GM23338 (cell line): ENCODE measurements around the gene EPHA6. TPM values are rescaled to one million over a fixed set of nuclear protein-coding genes. Genes with fewer than 3 reads are reported as not detected.

Experiments used
- ATAC-seq: fragments of 200-7000 bp; cut with Tn5 transposase; 3 replicates; pipeline ENCODE4 v1.9.1; 2020
- DNase-seq: peaks from one replicate; pipeline ENCODE4 v3.0.0-alpha.2; 2015; ENCODE audit warnings: low spot score
- H2AFZ ChIP-seq: fragments of 200-600 bp; sonication (generic); 2 replicates; pipeline ENCODE4 v1.8.0; 2016; ENCODE audit warnings: antibody characterized with exemption, mild to moderate bottlenecking, moderate library complexity
- H3F3A ChIP-seq: fragments of 200-600 bp; sonication (generic); replicated peaks from 2 replicates; pipeline ENCODE4 v1.8.0; 2017; ENCODE audit warnings: antibody characterized with exemption, mixed run types, low read depth
- H3K27ac ChIP-seq: fragments of 200-600 bp; sonication (generic); 2 replicates; pipeline ENCODE4 v1.6.1; 2016; ENCODE audit warnings: low read depth
- H3K27me3 ChIP-seq: fragments of 200-600 bp; sonication (generic); 2 replicates; pipeline ENCODE4 v1.8.0; 2016; ENCODE audit warnings: mild to moderate bottlenecking, mixed run types, moderate library complexity; ENCODE audit not compliant: insufficient read depth
- H3K36me3 ChIP-seq: fragments of 200-600 bp; sonication (generic); 2 replicates; pipeline ENCODE4 v1.8.0; 2016; ENCODE audit warnings: mild to moderate bottlenecking; ENCODE audit not compliant: insufficient read depth
- H3K4me1 ChIP-seq: fragments of 200-600 bp; sonication (generic); 2 replicates; pipeline ENCODE4 v1.8.0; 2016; ENCODE audit warnings: mild to moderate bottlenecking, moderate library complexity; ENCODE audit not compliant: insufficient read depth
- H3K4me2 ChIP-seq: fragments of 200-600 bp; sonication (generic); 2 replicates; pipeline ENCODE4 v1.7.1; 2017; ENCODE audit warnings: mixed run types
- H3K4me3 ChIP-seq: fragments of 200-600 bp; sonication (generic); 2 replicates; pipeline ENCODE4 v1.6.1; 2016; ENCODE audit warnings: mixed run types
- H3K79me2 ChIP-seq: fragments of 200-600 bp; sonication (generic); replicated peaks from 2 replicates; pipeline ENCODE4 v1.8.0; 2017; ENCODE audit warnings: mild to moderate bottlenecking; ENCODE audit not compliant: insufficient read depth
- H3K9me2 ChIP-seq: fragments of 200-600 bp; sonication (generic); 2 replicates; pipeline ENCODE4 v1.8.0; 2017; ENCODE audit not compliant: insufficient read depth
- H4K20me1 ChIP-seq: fragments of 200-600 bp; sonication (generic); replicated peaks from 2 replicates; pipeline ENCODE4 v1.8.0; 2017; ENCODE audit warnings: mild to moderate bottlenecking; ENCODE audit not compliant: insufficient read depth
- H3K27ac Mint-ChIP-seq: 2 replicates; pipeline ENCODE4 v1.8.0; 2020; ENCODE audit warnings: inconsistent platforms, mild to moderate bottlenecking, moderate library complexity, mixed read lengths
- H3K27me3 Mint-ChIP-seq: 3 replicates; pipeline ENCODE4 v1.8.0; 2022; ENCODE audit warnings: low read depth, mild to moderate bottlenecking, moderate library complexity, mixed read lengths, inconsistent platforms; ENCODE audit not compliant: insufficient read depth, poor library complexity
- H3K36me3 Mint-ChIP-seq: 3 replicates; pipeline ENCODE4 v1.8.0; 2021; ENCODE audit warnings: low read depth, mild to moderate bottlenecking, inconsistent platforms, moderate library complexity, mixed read lengths
- H3K4me1 Mint-ChIP-seq: 3 replicates; pipeline ENCODE4 v1.8.0; 2020; ENCODE audit warnings: mild to moderate bottlenecking, inconsistent platforms, mixed read lengths
- H3K4me3 Mint-ChIP-seq: 3 replicates; pipeline ENCODE4 v1.8.0; 2021; ENCODE audit warnings: moderate library complexity, mild to moderate bottlenecking, inconsistent platforms, mixed read lengths
- H3K9me3 Mint-ChIP-seq: 3 replicates; pipeline ENCODE4 v1.8.0; 2020; ENCODE audit warnings: moderate library complexity, mild to moderate bottlenecking, inconsistent platforms, mixed read lengths
- CREB1 ChIP-seq: fragments of 250-450 bp; sonication (Bioruptor Pico); IDR thresholded peaks from 2 replicates; pipeline ENCODE4 v1.5.0; 2020; ENCODE audit warnings: low read depth, mild to moderate bottlenecking, moderate library complexity
- EZH2 ChIP-seq: fragments of 200-600 bp; sonication (generic); IDR thresholded peaks from one replicate; pipeline ENCODE4 v1.8.0; 2017; ENCODE audit warnings: antibody characterized with exemption, mild to moderate bottlenecking, low read depth; ENCODE audit not compliant: unreplicated experiment
- EZH2phosphoT487 ChIP-seq: fragments of 200-600 bp; sonication (generic); IDR thresholded peaks from one replicate; pipeline ENCODE4 v1.8.1; 2018; ENCODE audit warnings: antibody characterized with exemption; ENCODE audit not compliant: unreplicated experiment
- JUNB ChIP-seq: IDR thresholded peaks from one replicate; pipeline ENCODE4 v1.6.1; 2016; ENCODE audit warnings: antibody characterized with exemption; ENCODE audit not compliant: unreplicated experiment
- NANOG ChIP-seq: IDR thresholded peaks from 2 replicates; pipeline ENCODE4 v1.6.1; 2016; ENCODE audit warnings: antibody characterized with exemption, borderline replicate concordance
- POLR2AphosphoS5 ChIP-seq: IDR thresholded peaks from 2 replicates; pipeline ENCODE4 v1.6.1; 2016; ENCODE audit warnings: antibody characterized with exemption, low read depth
- STAT1 ChIP-seq: IDR thresholded peaks from one replicate; pipeline ENCODE4 v1.6.1; 2016; ENCODE audit warnings: antibody characterized with exemption; ENCODE audit not compliant: unreplicated experiment
- ZNF114 ChIP-seq: fragments of 250-450 bp; sonication (Bioruptor Pico); IDR thresholded peaks from 2 replicates; pipeline ENCODE4 v1.5.0; 2020; ENCODE audit warnings: mild to moderate bottlenecking, moderate library complexity
- ZNF331 ChIP-seq: fragments of 250-450 bp; sonication (Bioruptor Pico); IDR thresholded peaks from 2 replicates; pipeline ENCODE4 v1.5.0; 2020; ENCODE audit warnings: low read depth, mild to moderate bottlenecking, moderate library complexity
- ZNF462 ChIP-seq: fragments of 250-450 bp; sonication (Bioruptor Pico); IDR thresholded peaks from 2 replicates; pipeline ENCODE4 v1.5.0; 2020; ENCODE audit warnings: mild to moderate bottlenecking, moderate library complexity
- polyA plus RNA-seq: library from polyadenylated mRNA; unstranded; fragments of >200 nt; fragmentation: Nextera tagmentation; extraction: Ambion mirVana; gene quantifications from 2 replicates; pipeline ENCODE4 v1.2.1, GENCODE V29; 2016
- total RNA-seq: library from RNA; depleted of rRNA; stranded (reverse); fragments of >200 nt; shearing (Covaris generic); gene quantifications from 2 replicates; pipeline ENCODE4 v1.2.3, GENCODE V29; 2014
- TF ChIP-seq, protein P1 (sequence below): IDR thresholded peaks from 2 replicates; pipeline ENCODE4 v1.6.1; 2016; ENCODE audit warnings: antibody characterized with exemption
- TF ChIP-seq, protein P2 (sequence below): IDR thresholded peaks from one replicate; pipeline ENCODE4 v1.6.1; 2018; ENCODE audit warnings: antibody characterized with exemption; ENCODE audit not compliant: unreplicated experiment

EPHA6 gene
- total and polyA plus RNA-seq, 2 experiments from 2014 or later, result 0.37 to 2.6 TPM

- no peak overlapping the region for H3K4me2 ChIP-seq
- no peaks in the 10 kb centered on the region for H4K20me1 ChIP-seq
- Mint-ChIP-seq H3K27me3 (no peaks in the 10 kb centered on the region), H3K27ac (no peak overlapping the region), H3K4me3 (no peak overlapping the region), H3K4me1 (peaks cover 4% of the 10 kb centered on the region; the same call in 2 of the 3 replicates), H3K36me3 (no peaks in the 10 kb centered on the region), H3K9me3 (no peaks in the 10 kb centered on the region)
- H3K27me3 ChIP-seq, result no peaks in the 10 kb centered on the region
- H3K36me3 ChIP-seq, result no peaks in the 10 kb centered on the region
- no peaks in the 10 kb centered on the region for H3F3A ChIP-seq
- H3K79me2 ChIP-seq, result no peaks in the 10 kb centered on the region
- H2AFZ ChIP-seq, result no peak overlapping the region
- no peak for TF ChIP-seq ZNF331 (CRISPR knock-in tag)
- TF ChIP-seq ZNF114 (CRISPR knock-in tag), result no peak
- no peak for TF ChIP-seq EZH2
- no peaks in the 10 kb centered on the region for H3K4me1 ChIP-seq
- ATAC-seq (no peak), DNase-seq (no peak)
- no peak overlapping the region for H3K27ac ChIP-seq
- 0 out of 2 replicates have a peak, but pooled peaks cover 2% of the 10 kb centered on the region for H3K9me2 ChIP-seq
- no peak overlapping the region for H3K4me3 ChIP-seq
These were observed 885.5 kb downstream of the EPHA6 start for GRCh38 chr3:97699889-97700288.

- DNase-seq (no peak), ATAC-seq (no peak)
- H3K9me3 Mint-ChIP-seq, result peaks cover 23% of the 10 kb centered on the region
- no peak overlapping the region for H3K27ac Mint-ChIP-seq
- no peak overlapping the region for H2AFZ ChIP-seq
- H3K27me3 Mint-ChIP-seq, result peaks cover 2% of the 10 kb centered on the region
- no peak overlapping the region for H3K4me3 Mint-ChIP-seq
- H3F3A ChIP-seq, result no peaks in the 10 kb centered on the region
- H3K36me3 Mint-ChIP-seq, result peaks cover 14% of the 10 kb centered on the region
- H3K9me2 ChIP-seq, result peaks cover 22% of the 10 kb centered on the region
- no peaks in the 10 kb centered on the region for H4K20me1 ChIP-seq
- H3K36me3 ChIP-seq, result no peaks in the 10 kb centered on the region
- no peak overlapping the region for H3K4me3 ChIP-seq
- no peaks in the 10 kb centered on the region for H3K27me3 ChIP-seq
- no peaks in the 10 kb centered on the region for H3K4me1 ChIP-seq
- no peak overlapping the region for H3K4me2 ChIP-seq
- no peaks in the 10 kb centered on the region for H3K79me2 ChIP-seq
- H3K4me1 Mint-ChIP-seq, result peaks cover 4% of the 10 kb centered on the region; the same call in 2 of the 3 replicates
- no peak overlapping the region for H3K27ac ChIP-seq
- TF ChIP-seq POLR2AphosphoS5 (no peak), STAT1 (no peak), JUNB (no peak), CREB1 (CRISPR knock-in tag) (no peak), NANOG (no peak), EZH2phosphoT487 (no peak), ZNF462 (no peak), ZNF114 (CRISPR knock-in tag) (no peak), EZH2 (no peak)
- TF ChIP-seq, protein P1, sequence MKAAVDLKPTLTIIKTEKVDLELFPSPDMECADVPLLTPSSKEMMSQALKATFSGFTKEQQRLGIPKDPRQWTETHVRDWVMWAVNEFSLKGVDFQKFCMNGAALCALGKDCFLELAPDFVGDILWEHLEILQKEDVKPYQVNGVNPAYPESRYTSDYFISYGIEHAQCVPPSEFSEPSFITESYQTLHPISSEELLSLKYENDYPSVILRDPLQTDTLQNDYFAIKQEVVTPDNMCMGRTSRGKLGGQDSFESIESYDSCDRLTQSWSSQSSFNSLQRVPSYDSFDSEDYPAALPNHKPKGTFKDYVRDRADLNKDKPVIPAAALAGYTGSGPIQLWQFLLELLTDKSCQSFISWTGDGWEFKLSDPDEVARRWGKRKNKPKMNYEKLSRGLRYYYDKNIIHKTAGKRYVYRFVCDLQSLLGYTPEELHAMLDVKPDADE, result no peak
- TF ChIP-seq, protein P2, sequence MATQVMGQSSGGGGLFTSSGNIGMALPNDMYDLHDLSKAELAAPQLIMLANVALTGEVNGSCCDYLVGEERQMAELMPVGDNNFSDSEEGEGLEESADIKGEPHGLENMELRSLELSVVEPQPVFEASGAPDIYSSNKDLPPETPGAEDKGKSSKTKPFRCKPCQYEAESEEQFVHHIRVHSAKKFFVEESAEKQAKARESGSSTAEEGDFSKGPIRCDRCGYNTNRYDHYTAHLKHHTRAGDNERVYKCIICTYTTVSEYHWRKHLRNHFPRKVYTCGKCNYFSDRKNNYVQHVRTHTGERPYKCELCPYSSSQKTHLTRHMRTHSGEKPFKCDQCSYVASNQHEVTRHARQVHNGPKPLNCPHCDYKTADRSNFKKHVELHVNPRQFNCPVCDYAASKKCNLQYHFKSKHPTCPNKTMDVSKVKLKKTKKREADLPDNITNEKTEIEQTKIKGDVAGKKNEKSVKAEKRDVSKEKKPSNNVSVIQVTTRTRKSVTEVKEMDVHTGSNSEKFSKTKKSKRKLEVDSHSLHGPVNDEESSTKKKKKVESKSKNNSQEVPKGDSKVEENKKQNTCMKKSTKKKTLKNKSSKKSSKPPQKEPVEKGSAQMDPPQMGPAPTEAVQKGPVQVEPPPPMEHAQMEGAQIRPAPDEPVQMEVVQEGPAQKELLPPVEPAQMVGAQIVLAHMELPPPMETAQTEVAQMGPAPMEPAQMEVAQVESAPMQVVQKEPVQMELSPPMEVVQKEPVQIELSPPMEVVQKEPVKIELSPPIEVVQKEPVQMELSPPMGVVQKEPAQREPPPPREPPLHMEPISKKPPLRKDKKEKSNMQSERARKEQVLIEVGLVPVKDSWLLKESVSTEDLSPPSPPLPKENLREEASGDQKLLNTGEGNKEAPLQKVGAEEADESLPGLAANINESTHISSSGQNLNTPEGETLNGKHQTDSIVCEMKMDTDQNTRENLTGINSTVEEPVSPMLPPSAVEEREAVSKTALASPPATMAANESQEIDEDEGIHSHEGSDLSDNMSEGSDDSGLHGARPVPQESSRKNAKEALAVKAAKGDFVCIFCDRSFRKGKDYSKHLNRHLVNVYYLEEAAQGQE, result no peak
These were observed 891.4 kb downstream of the EPHA6 start for GRCh38 chr3:97705764-97706163.
